Lower leg skin (tissue), 4 donors: ENCODE data around the gene POLE2. TPM values are rescaled to one million over a fixed set of nuclear protein-coding genes. Genes with fewer than 3 reads are reported as not detected.

ENCODE experiments used
- DNase-seq, 2 donors: peaks; one replicate each; pipeline ENCODE4 v3.0.0-alpha.2; 2019; ENCODE audit warnings: low spot score in 2 of 2
- H3K4me3 ChIP-seq: fragments of 200-600 bp; sonication (generic); 2 replicates; pipeline ENCODE4 v1.5.1; 2017; ENCODE audit warnings: mild to moderate bottlenecking, low read depth; ENCODE audit not compliant: poor library complexity, severe bottlenecking
- POLR2A ChIP-seq, 2 donors: fragments of 450-650 bp; IDR thresholded peaks; one replicate each; pipeline ENCODE4 v1.6.1; 2016 to 2017; ENCODE audit warnings: antibody characterized with exemption in 2 of 2, mild to moderate bottlenecking in 1 of 2, moderate library complexity in 1 of 2
- WGBS, 2 donors: methylation state at CpG; one replicate each; pipeline ENCODE4 v1.1.5; 2018; 5-methylcytosine and 5-hydroxymethylcytosine counted together
- intact Hi-C: fragments of 100-400 bp; cut with DNase I; formaldehyde crosslinking; loops from one replicate; pipeline ENCODE4 v1.15.0; 2023; ENCODE audit warnings: low total_unique reads
- total RNA-seq, 4 donors: library from RNA; depleted of rRNA; stranded (reverse); fragments of >200 nt; gene quantifications; one replicate each; pipeline ENCODE4 v1.1.0, GENCODE V29; 2016
- TF ChIP-seq, protein P1 (sequence below), 3 donors: fragments of 450-650 bp; IDR thresholded peaks; one replicate each; pipeline ENCODE4 v1.5.1; 2016; ENCODE audit warnings: antibody characterized with exemption in 3 of 3, mild to moderate bottlenecking in 3 of 3, moderate library complexity in 2 of 3

The POLE2 gene
- total RNA-seq, 4 donors from 2014 or later, result 0.49 to 4.1 (median 1.3) TPM

DNA sequence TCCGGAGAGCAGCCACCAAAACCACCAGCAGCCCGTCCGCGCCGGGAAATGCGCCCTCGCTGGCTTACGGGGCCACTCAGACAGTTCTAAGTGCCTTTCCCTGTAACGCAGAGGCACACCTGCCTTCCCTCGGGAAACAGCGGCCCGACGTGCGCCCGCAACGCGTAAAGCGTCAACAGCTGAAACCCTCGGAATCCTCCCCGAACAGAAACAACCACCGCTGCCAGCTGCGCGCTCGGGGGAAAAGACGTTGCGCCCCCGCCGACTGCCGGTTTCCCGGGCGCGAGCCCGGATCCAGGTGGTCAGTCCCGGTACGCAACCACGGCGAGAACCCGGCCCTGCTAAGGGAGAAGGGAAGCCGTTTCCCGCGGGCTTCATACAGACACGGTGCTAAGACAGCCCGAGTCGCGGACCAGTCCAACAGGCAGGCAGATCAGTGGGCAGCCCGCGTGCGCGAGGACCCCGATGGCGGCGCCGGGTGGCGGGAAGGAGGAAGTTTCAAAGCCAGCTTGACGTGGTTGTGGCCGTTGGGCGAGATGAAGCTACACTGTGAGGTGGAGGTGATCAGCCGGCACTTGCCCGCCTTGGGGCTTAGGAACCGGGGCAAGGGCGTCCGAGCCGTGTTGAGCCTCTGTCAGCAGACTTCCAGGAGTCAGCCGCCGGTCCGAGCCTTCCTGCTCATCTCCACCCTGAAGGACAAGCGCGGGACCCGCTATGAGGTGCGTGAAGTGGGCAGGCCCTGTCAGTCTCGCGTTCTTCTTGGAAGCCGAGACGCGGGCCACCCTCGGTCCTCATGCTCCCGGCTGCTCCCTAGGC is 89.3 kb downstream of the POLE2 start, which contains the start of gene LRR1:
LRR1 (plus strand) TSS at position 456 of the 816 bp plus-strand sequence; CDS start at position 537, 81 bp downstream.
- TF ChIP-seq POLR2A (IDR thresholded peaks at IDR 0.05), result no peak
- TF ChIP-seq, protein P1, sequence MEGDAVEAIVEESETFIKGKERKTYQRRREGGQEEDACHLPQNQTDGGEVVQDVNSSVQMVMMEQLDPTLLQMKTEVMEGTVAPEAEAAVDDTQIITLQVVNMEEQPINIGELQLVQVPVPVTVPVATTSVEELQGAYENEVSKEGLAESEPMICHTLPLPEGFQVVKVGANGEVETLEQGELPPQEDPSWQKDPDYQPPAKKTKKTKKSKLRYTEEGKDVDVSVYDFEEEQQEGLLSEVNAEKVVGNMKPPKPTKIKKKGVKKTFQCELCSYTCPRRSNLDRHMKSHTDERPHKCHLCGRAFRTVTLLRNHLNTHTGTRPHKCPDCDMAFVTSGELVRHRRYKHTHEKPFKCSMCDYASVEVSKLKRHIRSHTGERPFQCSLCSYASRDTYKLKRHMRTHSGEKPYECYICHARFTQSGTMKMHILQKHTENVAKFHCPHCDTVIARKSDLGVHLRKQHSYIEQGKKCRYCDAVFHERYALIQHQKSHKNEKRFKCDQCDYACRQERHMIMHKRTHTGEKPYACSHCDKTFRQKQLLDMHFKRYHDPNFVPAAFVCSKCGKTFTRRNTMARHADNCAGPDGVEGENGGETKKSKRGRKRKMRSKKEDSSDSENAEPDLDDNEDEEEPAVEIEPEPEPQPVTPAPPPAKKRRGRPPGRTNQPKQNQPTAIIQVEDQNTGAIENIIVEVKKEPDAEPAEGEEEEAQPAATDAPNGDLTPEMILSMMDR (IDR thresholded peaks at IDR 0.05), result no peak
- intact Hi-C loops, result no loop called here
- peak within 1 kb of the TSS; percentile 59 for H3K4me3 ChIP-seq
- DNase-seq, result peak; percentile 83 to 97
- WGBS, 2 donors, result 0% methylated on average over 22 to 70 of the region's 77 CpGs

GRCh38 chr14:49598189-49598484 is 89.9 kb downstream of the POLE2 start:
- 0 to 2% methylated on average over 15 of the region's 15 CpGs for WGBS, 2 donors
- DNase-seq, result no peak
- TF ChIP-seq, protein P1 (IDR thresholded peaks at IDR 0.05), result no peak
- TF ChIP-seq POLR2A (IDR thresholded peaks at IDR 0.05), result no peak
- intact Hi-C loops, result no loop called here
- H3K4me3 ChIP-seq, result peak overlapping the region; percentile 59

- TF ChIP-seq, protein P1 (IDR thresholded peaks at IDR 0.05), result no peak
- no peak for TF ChIP-seq POLR2A (IDR thresholded peaks at IDR 0.05)
- intact Hi-C loops, result no loop called here
- no peak overlapping the region for H3K4me3 ChIP-seq
- no peak for DNase-seq
- WGBS, 2 donors, result 40 to 41% methylated on average over 4 of the region's 4 CpGs
Measured at GRCh38 chr14:49594347-49595091, 93.5 kb downstream of the POLE2 start.

Other genes starting within 250 kb of the POLE2 start
- gene RPS29, start 101.8 kb downstream of the POLE2 start, total RNA-seq, result over 10,000 TPM in 1 of 4 donors, 1,000 to 10,000 TPM in 3; 3,327 to 15,303 (median 7,021) TPM
- 1 to 10 TPM; 2.7 to 9.0 (median 7.1) TPM for gene LRR1, start 89.3 kb downstream of the POLE2 start, total RNA-seq
- 100 to 1,000 TPM; 132 to 214 (median 159) TPM for gene RPL36AL, start 67.6 kb downstream of the POLE2 start, total RNA-seq
- gene MGAT2, start 67.4 kb downstream of the POLE2 start, total RNA-seq, result 10 to 100 TPM in 3 of 4 donors, 1 to 10 TPM in 1; 8.6 to 19.8 (median 14.3) TPM
- gene DNAAF2, start 53.0 kb downstream of the POLE2 start, total RNA-seq, result 1 to 10 TPM; 5.7 to 9.6 (median 8.9) TPM
- gene KLHDC1, start 4.9 kb upstream of the POLE2 start, total RNA-seq, result 1 to 10 TPM; 3.4 to 5.6 (median 4.7) TPM
- gene KLHDC2, start 79.9 kb upstream of the POLE2 start, total RNA-seq, result 10 to 100 TPM; 58.9 to 89.1 (median 65.2) TPM
- 10 to 100 TPM; 31.3 to 95.2 (median 55.9) TPM for gene NEMF, start 164.6 kb upstream of the POLE2 start, total RNA-seq
- gene ARF6, start 204.9 kb upstream of the POLE2 start, total RNA-seq, result 100 to 1,000 TPM; 102 to 128 (median 121) TPM